ENCODE data around the gene ZDHHC1. TPM values are rescaled to one million over a fixed set of nuclear protein-coding genes. Genes with fewer than 3 reads are reported as not detected.
"Not testable (repeated sequence)": the region's sequence is repeated elsewhere in the genome, so short reads cannot be mapped to it uniquely, and the experiment has no call there.

Gene ZDHHC1
- total RNA-seq, 1 donor from 2014 or later = 2.9 TPM

GRCh38 chr16:67421030-67421429, 4.8 kb upstream of the ZDHHC1 start:
- peaks cover 26% of the 10 kb centered on the region for H3K27me3 ChIP-seq (ENCODE audit: low read depth)
- H3K4me3 ChIP-seq = no peak overlapping the region
- no peaks in the 10 kb centered on the region for H3K9me3 ChIP-seq (replicated peaks)
- peaks cover 18% of the 10 kb centered on the region for H3K4me1 ChIP-seq
- H3K36me3 ChIP-seq = no peaks in the 10 kb centered on the region
- no peak for DNase-seq
- TF ChIP-seq CTCF (IDR thresholded peaks at IDR 0.05; ENCODE audit: borderline replicate concordance) = no peak
- intact Hi-C loops (cut with micrococcal nuclease) = no loop called here
- no peak overlapping the region for H3K27ac ChIP-seq (replicated peaks)

GRCh38 chr16:67419931-67420330, 3.7 kb upstream of the ZDHHC1 start:
- Histone ChIP-seq H3K27ac (replicated peaks) (no peak overlapping the region), H3K36me3 (no peaks in the 10 kb centered on the region), H3K27me3 (ENCODE audit: low read depth) (peaks cover 19% of the 10 kb centered on the region), H3K4me3 (no peak overlapping the region), H3K4me1 (peaks cover 29% of the 10 kb centered on the region), H3K9me3 (replicated peaks) (no peaks in the 10 kb centered on the region)
- intact Hi-C loops (cut with micrococcal nuclease) = no loop called here
- DNase-seq = no peak
- no peak for TF ChIP-seq CTCF (IDR thresholded peaks at IDR 0.05; ENCODE audit: borderline replicate concordance)

GRCh38 chr16:67419502-67419901, 3.2 kb upstream of the ZDHHC1 start:
- H3K9me3 ChIP-seq (replicated peaks) = no peaks in the 10 kb centered on the region
- H3K4me1 ChIP-seq = peaks cover 34% of the 10 kb centered on the region
- no peak for DNase-seq
- peaks cover 15% of the 10 kb centered on the region for H3K27me3 ChIP-seq (ENCODE audit: low read depth)
- no peak for TF ChIP-seq CTCF (IDR thresholded peaks at IDR 0.05; ENCODE audit: borderline replicate concordance)
- H3K36me3 ChIP-seq = no peaks in the 10 kb centered on the region
- H3K4me3 ChIP-seq = no peak overlapping the region
- intact Hi-C loops (cut with micrococcal nuclease) = no loop called here
- H3K27ac ChIP-seq (replicated peaks) = no peak overlapping the region

GRCh38 chr16:67417333-67418061, 1.2 kb upstream of the ZDHHC1 start:
- no peaks in the 10 kb centered on the region for H3K27me3 ChIP-seq (ENCODE audit: low read depth)
- H3K9me3 ChIP-seq (replicated peaks) = no peaks in the 10 kb centered on the region
- intact Hi-C loops (cut with micrococcal nuclease) = no loop called here
- DNase-seq = no peak
- peaks cover 36% of the 10 kb centered on the region for H3K4me1 ChIP-seq
- H3K36me3 ChIP-seq = no peaks in the 10 kb centered on the region
- no peak overlapping the region for H3K4me3 ChIP-seq
- no peak for TF ChIP-seq CTCF (IDR thresholded peaks at IDR 0.05; ENCODE audit: borderline replicate concordance)
- H3K27ac ChIP-seq (replicated peaks) = no peak overlapping the region

GRCh38 chr16:67415421-67415820, 856 bp downstream of the ZDHHC1 start:
- peak overlapping the region; percentile 91 for H3K4me3 ChIP-seq
- H3K27ac ChIP-seq (replicated peaks) = peak overlapping the region; percentile 84
- H3K27me3 ChIP-seq (ENCODE audit: low read depth); intact Hi-C loops (cut with micrococcal nuclease); DNase-seq; H3K9me3 ChIP-seq (replicated peaks); H3K36me3 ChIP-seq: not testable (repeated sequence)
- peaks cover 36% of the 10 kb centered on the region for H3K4me1 ChIP-seq
